Measurements from ENCODE around the gene SPACA4.

Gene SPACA4

DNA sequence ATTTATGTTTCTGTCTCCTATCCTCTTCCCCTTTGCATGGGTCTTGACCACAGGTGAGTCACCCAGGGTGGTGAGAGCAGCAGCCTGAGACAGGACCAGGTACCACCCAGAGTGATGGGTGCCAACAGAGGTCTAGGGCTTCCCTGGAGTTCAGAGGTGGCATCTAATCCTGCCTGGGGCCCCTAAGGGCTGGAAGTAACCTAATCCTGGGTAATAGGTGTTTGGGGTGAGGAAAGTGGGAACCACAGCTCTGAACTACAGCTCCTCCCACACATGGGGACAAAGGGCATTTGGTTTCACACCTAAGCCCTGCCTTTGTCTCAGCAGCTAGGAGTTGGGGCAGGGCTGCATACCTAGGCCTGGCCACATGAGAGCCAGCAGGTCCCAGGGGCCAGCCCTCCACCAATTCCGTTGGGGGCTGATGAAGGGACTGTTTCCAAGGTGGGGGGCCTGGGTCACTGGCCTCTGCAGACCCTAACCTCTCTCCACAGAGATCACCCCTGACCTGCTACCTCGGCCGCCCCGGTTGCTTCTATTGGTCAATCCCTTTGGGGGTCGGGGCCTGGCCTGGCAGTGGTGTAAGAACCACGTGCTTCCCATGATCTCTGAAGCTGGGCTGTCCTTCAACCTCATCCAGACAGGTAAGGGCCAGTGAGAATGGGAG, 20.8 kb downstream of the SPACA4 start:
- CTCF ChIA-PET, result no interaction called here
- POLR2A ChIA-PET, result interaction anchor here (1.7 kb wide), 1 partner anchor 8 kb away, joined by 13 read pairs; the partner anchor contains the start of genes RPL18 and SPHK2
- no peak for DNase-seq (ENCODE audit: extremely low spot score)
- TF ChIP-seq ELF4 (IDR thresholded peaks at IDR 0.05) (no peak), CTBP1 (IDR thresholded peaks at IDR 0.05; ENCODE audit: borderline replicate concordance) (no peak), HDGF (IDR thresholded peaks at IDR 0.05; ENCODE audit: borderline replicate concordance) (no peak), NFRKB (IDR thresholded peaks at IDR 0.05) (no peak), L3MBTL2 (conservative IDR thresholded peaks at IDR 0.05) (no peak), SUZ12 (IDR thresholded peaks at IDR 0.05) (no peak), ARNT (IDR thresholded peaks at IDR 0.05) (no peak), FOXA1 (IDR thresholded peaks at IDR 0.05) (no peak), TARDBP (IDR thresholded peaks at IDR 0.05) (no peak), FOXM1 (IDR thresholded peaks at IDR 0.05; ENCODE audit: borderline replicate concordance) (no peak), FOXK2 (IDR thresholded peaks at IDR 0.05) (no peak), SP1 (IDR thresholded peaks at IDR 0.05) (no peak), LEF1 (IDR thresholded peaks at IDR 0.05; ENCODE audit: borderline replicate concordance) (no peak), BHLHE40 (IDR thresholded peaks at IDR 0.05; ENCODE audit: borderline replicate concordance) (no peak), ZNF384 (IDR thresholded peaks at IDR 0.05) (no peak)
- TF ChIP-seq, protein P1, sequence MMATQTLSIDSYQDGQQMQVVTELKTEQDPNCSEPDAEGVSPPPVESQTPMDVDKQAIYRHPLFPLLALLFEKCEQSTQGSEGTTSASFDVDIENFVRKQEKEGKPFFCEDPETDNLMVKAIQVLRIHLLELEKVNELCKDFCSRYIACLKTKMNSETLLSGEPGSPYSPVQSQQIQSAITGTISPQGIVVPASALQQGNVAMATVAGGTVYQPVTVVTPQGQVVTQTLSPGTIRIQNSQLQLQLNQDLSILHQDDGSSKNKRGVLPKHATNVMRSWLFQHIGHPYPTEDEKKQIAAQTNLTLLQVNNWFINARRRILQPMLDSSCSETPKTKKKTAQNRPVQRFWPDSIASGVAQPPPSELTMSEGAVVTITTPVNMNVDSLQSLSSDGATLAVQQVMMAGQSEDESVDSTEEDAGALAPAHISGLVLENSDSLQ (IDR thresholded peaks at IDR 0.05), result no peak

GRCh38 chr19:48627865-48628314, 21.3 kb downstream of the SPACA4 start:
- no peak for TF ChIP-seq FOXK2 (IDR thresholded peaks at IDR 0.05)
- TF ChIP-seq FOXA1 (IDR thresholded peaks at IDR 0.05), result no peak
- TF ChIP-seq, protein P1 (IDR thresholded peaks at IDR 0.05), result no peak
- no peak for TF ChIP-seq LEF1 (IDR thresholded peaks at IDR 0.05; ENCODE audit: borderline replicate concordance)
- no peak for TF ChIP-seq L3MBTL2 (conservative IDR thresholded peaks at IDR 0.05)
- no peak for TF ChIP-seq FOXM1 (IDR thresholded peaks at IDR 0.05; ENCODE audit: borderline replicate concordance)
- no peak for TF ChIP-seq BHLHE40 (IDR thresholded peaks at IDR 0.05; ENCODE audit: borderline replicate concordance)
- no peak for TF ChIP-seq ELF4 (IDR thresholded peaks at IDR 0.05)
- no peak for TF ChIP-seq ARNT (IDR thresholded peaks at IDR 0.05)
- no peak for TF ChIP-seq TARDBP (IDR thresholded peaks at IDR 0.05)
- no peak for TF ChIP-seq SP1 (IDR thresholded peaks at IDR 0.05)
- TF ChIP-seq CTBP1 (IDR thresholded peaks at IDR 0.05; ENCODE audit: borderline replicate concordance), result no peak
- CTCF ChIA-PET, result no interaction called here
- POLR2A ChIA-PET, result interaction anchor here (1.5 to 1.7 kb wide), 2 partner anchors 9 to 18 kb away, joined by 5 to 13 read pairs; partner anchors contain the start of genes CA11, RPL18 and SPHK2
- DNase-seq (ENCODE audit: extremely low spot score), result no peak

DNA sequence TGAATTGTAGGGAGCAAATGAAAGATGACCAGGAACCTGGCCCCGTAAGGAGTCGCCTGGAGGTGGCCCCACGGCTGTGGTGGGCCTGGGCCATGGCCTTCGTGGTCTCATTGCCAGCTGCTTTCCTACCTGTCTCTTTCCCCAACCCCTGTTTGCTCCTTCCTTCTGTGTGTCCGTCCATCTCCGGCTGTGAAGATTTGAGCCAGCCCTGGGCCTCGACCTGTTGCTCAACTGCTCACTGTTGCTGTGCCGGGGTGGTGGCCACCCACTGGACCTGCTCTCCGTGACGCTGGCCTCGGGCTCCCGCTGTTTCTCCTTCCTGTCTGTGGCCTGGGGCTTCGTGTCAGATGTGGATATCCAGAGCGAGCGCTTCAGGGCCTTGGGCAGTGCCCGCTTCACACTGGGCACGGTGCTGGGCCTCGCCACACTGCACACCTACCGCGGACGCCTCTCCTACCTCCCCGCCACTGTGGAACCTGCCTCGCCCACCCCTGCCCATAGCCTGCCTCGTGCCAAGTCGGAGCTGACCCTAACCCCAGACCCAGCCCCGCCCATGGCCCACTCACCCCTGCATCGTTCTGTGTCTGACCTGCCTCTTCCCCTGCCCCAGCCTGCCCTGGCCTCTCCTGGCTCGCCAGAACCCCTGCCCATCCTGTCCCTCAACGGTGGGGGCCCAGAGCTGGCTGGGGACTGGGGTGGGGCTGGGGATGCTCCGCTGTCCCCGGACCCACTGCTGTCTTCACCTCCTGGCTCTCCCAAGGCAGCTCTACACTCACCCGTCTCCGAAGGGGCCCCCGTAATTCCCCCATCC, 22.1 kb downstream of the SPACA4 start:
- CTCF ChIA-PET, result no interaction called here
- no peak for DNase-seq (ENCODE audit: extremely low spot score)
- POLR2A ChIA-PET, result interaction anchor here (1.5 to 6.7 kb wide), 3 partner anchors 10 to 17 kb away, joined by 5 to 88 read pairs (median 13); partner anchors contain the start of genes CA11, RPL18 and SPHK2
- TF ChIP-seq, protein P1 (IDR thresholded peaks at IDR 0.05), result no peak
- TF ChIP-seq ELF4 (IDR thresholded peaks at IDR 0.05) (no peak), FOXM1 (IDR thresholded peaks at IDR 0.05; ENCODE audit: borderline replicate concordance) (no peak), NFRKB (IDR thresholded peaks at IDR 0.05) (no peak)

- TF ChIP-seq BHLHE40 (IDR thresholded peaks at IDR 0.05; ENCODE audit: borderline replicate concordance) (no peak), ZNF384 (IDR thresholded peaks at IDR 0.05) (no peak), FOXA1 (IDR thresholded peaks at IDR 0.05) (no peak), HDGF (IDR thresholded peaks at IDR 0.05; ENCODE audit: borderline replicate concordance) (no peak), TARDBP (IDR thresholded peaks at IDR 0.05) (no peak), SP1 (IDR thresholded peaks at IDR 0.05) (no peak)
- TF ChIP-seq, protein P1 (IDR thresholded peaks at IDR 0.05), result no peak
- no peak for DNase-seq (ENCODE audit: extremely low spot score)
- CTCF ChIA-PET, result interaction anchor here (0.6 kb wide), 1 partner anchor 148 kb away, joined by 3 read pairs; no protein-coding TSS in a partner anchor
These were observed 22.7 kb downstream of the SPACA4 start for GRCh38 chr19:48629297-48629598.

GRCh38 chr19:48629599-48630295, 23.2 kb downstream of the SPACA4 start:
- CTCF ChIA-PET, result interaction anchor here (0.6 kb wide), 1 partner anchor 149 kb away, joined by 3 read pairs; no protein-coding TSS in a partner anchor

More at GRCh38 chr19:48629297-48629598, 22.7 kb downstream of the SPACA4 start:
- POLR2A ChIA-PET, result interaction anchor here (1.0 to 6.7 kb wide), 3 partner anchors 11 to 208 kb away, joined by 4 to 88 read pairs (median 5); partner anchors contain the start of genes CA11, RPL18 and SPHK2

More at GRCh38 chr19:48629599-48630295, 23.2 kb downstream of the SPACA4 start:
- DNase-seq (ENCODE audit: extremely low spot score), result peak; percentile 67
- no peak for TF ChIP-seq FOXM1 (IDR thresholded peaks at IDR 0.05; ENCODE audit: borderline replicate concordance)
- TF ChIP-seq, protein P1 (IDR thresholded peaks at IDR 0.05), result no peak
- TF ChIP-seq ZNF384 (IDR thresholded peaks at IDR 0.05), result no peak
- POLR2A ChIA-PET, result interaction anchor here (1.0 to 6.7 kb wide), 4 partner anchors 9 to 208 kb away, joined by 3 to 88 read pairs (median 4); partner anchors contain the start of genes RPL18 and SPHK2

Measured in HEK293T (cell line).